DMS79 treated with DMSO at 0.1 percent for 48 hours (cell line): ENCODE data around the gene GABRG3.

Experiments used
- DNase-seq: peaks from one replicate; lab custom pipeline; 2025; lab: John Stamatoyannopoulos, UW

The GABRG3 gene

DNA sequence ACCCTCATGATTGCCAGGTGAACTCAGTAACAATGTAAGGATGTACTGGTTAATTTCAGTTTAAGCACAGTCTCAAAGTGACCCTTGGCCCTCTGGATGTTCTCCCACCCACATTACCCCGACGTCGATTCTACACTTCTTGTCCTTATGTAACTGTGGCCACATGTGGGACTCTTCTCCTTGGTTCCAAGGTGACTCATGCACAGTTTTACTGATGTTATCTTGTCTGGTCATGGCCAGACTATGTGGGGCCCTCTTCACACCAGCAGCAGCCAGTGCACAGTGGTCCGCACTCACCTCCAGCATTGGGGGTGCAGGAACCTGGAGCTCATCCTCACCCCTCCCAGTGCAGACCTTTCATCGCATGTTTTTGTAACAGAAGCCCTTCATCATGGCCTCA is 608.8 kb downstream of the GABRG3 start:
- DNase-seq: no peak

DNA sequence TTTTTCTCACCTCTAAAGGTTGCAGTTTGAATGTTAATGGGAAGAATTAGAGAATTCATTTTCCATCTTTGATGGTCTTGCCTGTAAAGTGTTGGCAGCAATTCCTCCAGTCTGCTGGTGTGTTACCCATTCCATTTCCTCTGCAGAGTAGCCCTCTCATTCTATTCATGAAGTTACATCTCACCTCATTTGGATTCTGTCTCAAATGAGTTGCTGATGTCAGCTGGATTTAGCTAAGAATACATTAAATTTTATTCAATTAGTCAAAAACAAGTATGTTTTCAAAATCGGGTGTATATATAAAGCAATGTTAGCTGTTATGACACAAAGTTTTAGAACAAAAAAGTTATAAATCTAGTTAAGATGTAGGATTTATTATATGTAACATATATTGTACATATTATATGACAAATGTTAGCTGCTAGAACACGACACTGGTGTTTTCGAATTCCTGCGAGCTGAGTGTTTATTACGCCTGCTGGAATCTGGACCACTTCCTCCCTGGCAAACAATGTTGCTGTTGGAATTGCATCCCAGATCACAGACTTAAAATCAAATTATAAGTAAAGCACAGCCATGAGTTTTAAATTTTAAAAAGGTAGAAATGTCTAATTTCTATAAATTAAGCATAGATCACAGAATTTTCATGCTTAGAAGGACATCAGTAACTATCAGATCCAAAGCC is 611.9 kb downstream of the GABRG3 start:
- DNase-seq: no peak

DNA sequence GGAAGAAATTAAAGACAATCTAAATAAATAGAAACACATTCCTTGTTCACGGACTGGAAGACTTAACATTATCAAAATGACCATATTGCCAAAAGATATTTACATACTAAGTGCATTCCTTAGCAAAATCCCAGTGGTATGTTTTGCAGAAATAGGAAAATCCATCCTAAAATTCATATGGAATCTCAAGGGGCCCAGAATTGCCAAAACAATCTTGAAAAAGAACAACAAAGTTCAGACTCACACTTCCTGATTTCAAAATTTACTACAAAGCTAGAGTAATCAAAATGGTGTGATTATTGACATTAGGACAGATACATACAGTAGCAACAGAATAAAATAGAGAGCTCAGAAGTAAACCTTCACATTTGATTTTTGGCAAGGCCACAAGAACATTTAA is 612.7 kb downstream of the GABRG3 start:
- no peak for DNase-seq

DNA sequence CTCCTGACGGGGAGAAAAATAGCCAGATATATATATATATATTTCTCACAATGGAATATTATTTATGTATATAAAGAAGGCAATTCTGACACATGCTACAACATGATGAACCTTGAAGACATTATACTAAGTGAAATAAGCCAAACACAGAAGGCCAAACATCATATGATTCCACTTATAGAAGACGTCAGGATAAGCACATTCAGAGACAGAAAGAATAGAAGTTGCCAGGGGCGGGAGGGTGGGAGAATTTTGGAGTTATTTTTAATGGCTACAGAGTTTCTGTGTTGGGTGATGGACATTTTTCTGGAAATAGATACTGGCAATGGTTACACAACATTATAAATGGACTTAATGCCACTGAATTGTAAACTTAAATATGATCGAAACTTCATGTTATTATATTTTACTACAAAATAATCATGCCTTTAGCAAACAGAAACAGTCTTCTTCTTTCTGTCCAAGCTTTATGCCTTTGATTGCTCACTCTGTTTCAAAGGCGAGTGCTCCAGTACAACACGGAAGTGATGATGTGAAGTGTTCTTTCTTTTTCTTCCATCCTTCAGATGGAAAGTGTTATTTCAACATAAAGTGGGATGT is 614.2 kb downstream of the GABRG3 start:
- DNase-seq: no peak

DNA sequence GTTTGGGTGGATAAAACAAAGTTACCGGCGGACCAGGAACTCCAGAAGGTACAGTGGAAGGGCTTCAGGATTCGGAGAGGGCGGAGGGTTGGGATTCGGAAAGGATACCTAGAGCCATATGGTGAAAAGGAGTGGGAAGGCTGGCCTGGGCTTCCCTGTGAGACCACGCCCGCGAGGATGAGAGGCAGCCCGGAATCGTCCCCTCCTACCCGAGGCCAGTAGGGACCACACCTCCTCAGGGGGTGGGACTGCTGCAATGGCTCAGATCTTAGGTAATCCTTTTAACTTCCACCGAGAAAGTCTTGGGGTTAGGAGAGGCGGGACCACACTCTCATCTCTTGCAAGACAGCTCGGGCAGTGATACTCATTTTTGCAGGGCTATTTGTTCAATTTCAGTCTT is 616.8 kb downstream of the GABRG3 start:
- DNase-seq: no peak

DNA sequence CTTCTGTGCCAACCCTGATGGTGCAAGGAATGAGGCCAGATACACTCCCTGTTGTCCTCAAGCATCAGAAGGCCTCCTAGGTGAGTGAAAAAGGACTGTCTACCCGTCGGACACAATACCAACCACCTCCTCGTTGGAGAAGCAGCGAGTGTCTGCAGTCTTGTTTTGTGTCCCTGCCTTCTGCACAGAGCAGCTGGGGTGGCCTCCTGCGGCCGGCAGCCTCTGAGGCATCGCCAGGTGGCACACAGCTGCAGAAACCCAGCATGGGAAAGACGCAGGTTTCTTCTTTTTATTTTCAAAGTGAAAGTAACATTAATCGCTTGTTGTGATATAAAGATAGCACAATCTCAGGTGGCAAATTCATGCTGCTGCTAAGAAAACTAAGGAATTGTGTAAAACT is 618.3 kb downstream of the GABRG3 start:
- peak; percentile 61 for DNase-seq

DNA sequence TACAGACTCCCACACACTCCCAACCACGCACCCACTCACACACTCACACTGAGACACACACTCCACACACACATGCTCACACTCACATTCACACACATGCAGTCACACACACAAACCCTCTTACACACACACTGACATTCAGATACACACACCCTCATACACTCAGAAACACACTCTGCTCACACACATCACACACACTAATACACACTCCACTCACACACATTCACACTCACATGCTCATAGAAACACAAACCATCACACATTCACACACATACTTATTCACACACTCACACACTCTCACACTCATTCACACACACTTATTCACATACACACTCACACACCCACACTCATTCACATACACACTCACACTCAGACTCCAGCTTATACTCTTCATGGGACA is 618.8 kb downstream of the GABRG3 start:
- DNase-seq: no peak
